SU-DHL-6 (cell line): ENCODE measurements around the gene EMP1.

Source experiments
- H2AFZ ChIP-seq: fragments of 200-600 bp; sonication (generic); 2 replicates; pipeline ENCODE4 v1.6.1; 2014; ENCODE audit warnings: low read depth, mild to moderate bottlenecking, moderate library complexity, mixed read lengths, antibody characterized with exemption, low read length; ENCODE audit not compliant: severe bottlenecking
- H3F3A ChIP-seq: fragments of 200-600 bp; shearing (Covaris generic); 2 replicates; pipeline ENCODE4 v1.6.0; 2016; ENCODE audit warnings: antibody characterized with exemption, mild to moderate bottlenecking; ENCODE audit not compliant: insufficient read depth
- H3K27ac ChIP-seq: fragments of 200-600 bp; sonication (generic); 2 replicates; pipeline ENCODE4 v1.5.1; 2016; ENCODE audit warnings: low read depth, mild to moderate bottlenecking, low read length, moderate library complexity, mixed read lengths
- H3K27me3 ChIP-seq: fragments of 200-600 bp; sonication (generic), shearing (Covaris generic); 2 replicates; pipeline ENCODE4 v1.6.0; 2014; ENCODE audit warnings: mild to moderate bottlenecking, low read length
- H3K36me3 ChIP-seq: fragments of 200-600 bp; sonication (generic); 2 replicates; pipeline ENCODE4 v1.6.1; 2014; ENCODE audit warnings: mild to moderate bottlenecking, low read length, mixed read lengths
- H3K4me2 ChIP-seq: fragments of 300-600, 200-600 bp; shearing (Covaris generic), sonication (generic); 2 replicates; pipeline ENCODE4 v1.6.0; 2014; ENCODE audit warnings: low read length, low read depth, mild to moderate bottlenecking; ENCODE audit not compliant: poor library complexity, severe bottlenecking
- H3K4me3 ChIP-seq: fragments of 200-600 bp; sonication (generic); 2 replicates; pipeline ENCODE4 v1.5.1; 2014; ENCODE audit warnings: antibody characterized with exemption, low read length, mild to moderate bottlenecking, mixed read lengths; ENCODE audit not compliant: insufficient read depth, poor library complexity, severe bottlenecking
- H3K79me2 ChIP-seq: fragments of 200-600 bp; sonication (generic); 2 replicates; pipeline ENCODE4 v1.6.1; 2014; ENCODE audit warnings: mild to moderate bottlenecking, low read length, moderate library complexity; ENCODE audit not compliant: insufficient read depth
- H3K9ac ChIP-seq: fragments of 200-600 bp; sonication (generic); 2 replicates; pipeline ENCODE4 v1.7.0; 2014; ENCODE audit warnings: mild to moderate bottlenecking, low read length
- H3K9me2 ChIP-seq: fragments of 200-600 bp; sonication (generic); replicated peaks from 2 replicates; pipeline ENCODE4 v1.6.1; 2014; ENCODE audit warnings: low read length; ENCODE audit not compliant: insufficient read depth
- H3K9me3 ChIP-seq: fragments of 200-600 bp; sonication (generic); 2 replicates; pipeline ENCODE4 v1.6.1; 2014; ENCODE audit warnings: low read length, mixed read lengths; ENCODE audit not compliant: insufficient read depth
- H4K20me1 ChIP-seq: fragments of 200-600 bp; sonication (generic); 2 replicates; pipeline ENCODE4 v1.6.1; 2014; ENCODE audit warnings: low read depth, mild to moderate bottlenecking, antibody characterized with exemption, low read length, moderate library complexity, mixed read lengths
- CTCF ChIP-seq: fragments of 200-600 bp; sonication (generic); IDR thresholded peaks from one replicate; pipeline ENCODE4 v1.5.1; 2017; ENCODE audit warnings: antibody characterized with exemption, mild to moderate bottlenecking, low read length, moderate library complexity; ENCODE audit not compliant: insufficient read depth, poor library complexity, severe bottlenecking
- EZH2phosphoT487 ChIP-seq: fragments of 200-600 bp; sonication (generic), shearing (Covaris generic); conservative IDR thresholded peaks from 2 replicates; pipeline ENCODE4 v1.6.1; 2018; ENCODE audit warnings: mild to moderate bottlenecking, antibody characterized with exemption, low read length, moderate library complexity, mixed read lengths

EMP1 gene

GRCh38 chr12:13223941-13224340 is 27.4 kb downstream of the EMP1 start:
- TF ChIP-seq EZH2phosphoT487 (no peak), CTCF (no peak)
- H3K4me3 ChIP-seq, result no peak overlapping the region
- H3K9me2 ChIP-seq, result no peaks in the 10 kb centered on the region
- H3K4me2 ChIP-seq, result no peak overlapping the region
- H3K79me2 ChIP-seq, result no peaks in the 10 kb centered on the region
- no peaks in the 10 kb centered on the region for H3K27me3 ChIP-seq
- H3F3A ChIP-seq, result no peaks in the 10 kb centered on the region
- no peak overlapping the region for H2AFZ ChIP-seq
- H3K9ac ChIP-seq, result no peak overlapping the region
- H3K27ac ChIP-seq, result no peak overlapping the region
- H3K9me3 ChIP-seq, result no peaks in the 10 kb centered on the region
- H3K36me3 ChIP-seq, result no peaks in the 10 kb centered on the region
- no peaks in the 10 kb centered on the region for H4K20me1 ChIP-seq

GRCh38 chr12:13227191-13227590 is 30.7 kb downstream of the EMP1 start:
- Histone ChIP-seq H3K79me2 (no peaks in the 10 kb centered on the region), H3K36me3 (no peaks in the 10 kb centered on the region), H3K4me2 (no peak overlapping the region), H3K27me3 (no peaks in the 10 kb centered on the region), H3K27ac (no peak overlapping the region), H3K4me3 (no peak overlapping the region), H3K9me2 (no peaks in the 10 kb centered on the region), H2AFZ (no peak overlapping the region), H3F3A (no peaks in the 10 kb centered on the region), H3K9ac (no peak overlapping the region), H3K9me3 (no peaks in the 10 kb centered on the region), H4K20me1 (no peaks in the 10 kb centered on the region)
- TF ChIP-seq CTCF (no peak), EZH2phosphoT487 (no peak)

GRCh38 chr12:13228579-13228978 is 32.1 kb downstream of the EMP1 start:
- no peak overlapping the region for H2AFZ ChIP-seq
- H3F3A ChIP-seq, result no peaks in the 10 kb centered on the region
- no peaks in the 10 kb centered on the region for H3K9me2 ChIP-seq
- H3K36me3 ChIP-seq, result no peaks in the 10 kb centered on the region
- H3K79me2 ChIP-seq, result no peaks in the 10 kb centered on the region
- no peaks in the 10 kb centered on the region for H3K9me3 ChIP-seq
- H3K4me2 ChIP-seq, result no peak overlapping the region
- H3K4me3 ChIP-seq, result no peak overlapping the region
- no peaks in the 10 kb centered on the region for H3K27me3 ChIP-seq
- TF ChIP-seq EZH2phosphoT487 (no peak), CTCF (no peak)
- no peak overlapping the region for H3K9ac ChIP-seq
- no peak overlapping the region for H3K27ac ChIP-seq
- H4K20me1 ChIP-seq, result no peaks in the 10 kb centered on the region
